ENCODE data around the gene TCF25. TPM values are rescaled to one million over a fixed set of nuclear protein-coding genes. Genes with fewer than 3 reads are reported as not detected.

The TCF25 gene
- total RNA-seq, 1 experiment from 2014 or later = 270 TPM

DNA sequence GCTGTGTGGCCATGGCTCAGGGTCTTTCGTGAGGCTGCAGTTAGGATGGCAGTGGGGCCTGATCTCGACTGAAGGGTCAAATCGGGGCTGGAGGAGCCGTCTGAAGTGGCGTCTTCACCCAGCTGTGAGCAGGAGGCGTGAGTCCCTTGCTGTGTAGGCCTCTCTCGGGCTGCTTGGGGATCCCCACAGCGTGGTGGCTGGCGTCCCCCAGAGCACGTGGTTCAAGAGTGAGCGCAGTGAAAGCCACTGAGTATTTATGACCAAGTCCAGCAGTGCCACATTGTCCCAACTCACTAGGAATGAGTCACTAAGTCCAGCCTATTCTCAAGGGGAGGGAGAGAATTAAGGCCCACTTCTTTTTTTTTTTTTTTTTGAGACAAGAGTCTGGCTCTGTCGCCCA, 11.7 kb upstream of the TCF25 start:
- intact Hi-C loops (cut with micrococcal nuclease; ENCODE audit: unreplicated experiment) = loop anchor here (2.0 kb wide), 1 partner anchor 45 kb away; the partner anchor contains the start of gene FANCA
- TF ChIP-seq, protein P1, sequence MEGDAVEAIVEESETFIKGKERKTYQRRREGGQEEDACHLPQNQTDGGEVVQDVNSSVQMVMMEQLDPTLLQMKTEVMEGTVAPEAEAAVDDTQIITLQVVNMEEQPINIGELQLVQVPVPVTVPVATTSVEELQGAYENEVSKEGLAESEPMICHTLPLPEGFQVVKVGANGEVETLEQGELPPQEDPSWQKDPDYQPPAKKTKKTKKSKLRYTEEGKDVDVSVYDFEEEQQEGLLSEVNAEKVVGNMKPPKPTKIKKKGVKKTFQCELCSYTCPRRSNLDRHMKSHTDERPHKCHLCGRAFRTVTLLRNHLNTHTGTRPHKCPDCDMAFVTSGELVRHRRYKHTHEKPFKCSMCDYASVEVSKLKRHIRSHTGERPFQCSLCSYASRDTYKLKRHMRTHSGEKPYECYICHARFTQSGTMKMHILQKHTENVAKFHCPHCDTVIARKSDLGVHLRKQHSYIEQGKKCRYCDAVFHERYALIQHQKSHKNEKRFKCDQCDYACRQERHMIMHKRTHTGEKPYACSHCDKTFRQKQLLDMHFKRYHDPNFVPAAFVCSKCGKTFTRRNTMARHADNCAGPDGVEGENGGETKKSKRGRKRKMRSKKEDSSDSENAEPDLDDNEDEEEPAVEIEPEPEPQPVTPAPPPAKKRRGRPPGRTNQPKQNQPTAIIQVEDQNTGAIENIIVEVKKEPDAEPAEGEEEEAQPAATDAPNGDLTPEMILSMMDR (IDR thresholded peaks at IDR 0.05; ENCODE audit: unreplicated experiment) = no peak
- no peak for DNase-seq
- H3K36me3 Mint-ChIP-seq (ENCODE audit: insufficient read depth, unreplicated experiment) = peaks cover 30% of the 10 kb centered on the region
- H3K4me1 Mint-ChIP-seq (ENCODE audit: low read depth, unreplicated experiment) = no peaks in the 10 kb centered on the region
- CTCF ChIA-PET = interaction anchor here (0.6 to 2.5 kb wide), 10 partner anchors 9 to 608 kb away, joined by 3 to 8 read pairs (median 4); partner anchors contain the start of gene TCF25
- no TSS peak for BruUV-seq (replicated peaks)
- H3K4me3 Mint-ChIP-seq (ENCODE audit: low read depth, unreplicated experiment) = no peak overlapping the region
- H3K27ac Mint-ChIP-seq (ENCODE audit: unreplicated experiment) = no peak overlapping the region
- no peaks in the 10 kb centered on the region for H3K9me3 Mint-ChIP-seq (ENCODE audit: low read depth, unreplicated experiment)
- H3K27me3 Mint-ChIP-seq (ENCODE audit: unreplicated experiment) = no peaks in the 10 kb centered on the region

DNA sequence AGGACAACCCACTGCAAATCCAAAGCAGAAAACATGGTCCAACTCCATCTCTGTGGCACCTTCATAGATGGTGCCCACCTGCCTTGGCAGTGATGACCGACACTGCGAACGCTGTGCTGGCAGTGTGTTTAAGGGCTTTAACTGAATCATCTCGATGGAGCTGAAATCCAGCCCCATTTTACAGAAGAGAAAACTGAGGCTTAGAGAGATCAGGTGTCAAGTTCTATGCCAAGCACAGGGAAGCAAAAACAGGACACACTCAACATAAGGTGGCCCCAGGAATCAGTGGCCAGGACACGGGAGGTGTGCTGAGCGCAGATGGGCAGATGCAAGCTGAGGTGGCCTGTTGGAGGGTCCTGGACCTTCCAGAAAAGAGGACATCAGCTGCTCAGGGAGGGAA, 10.7 kb upstream of the TCF25 start:
- no peak overlapping the region for H3K27ac Mint-ChIP-seq (ENCODE audit: unreplicated experiment)
- H3K4me1 Mint-ChIP-seq (ENCODE audit: low read depth, unreplicated experiment) = no peaks in the 10 kb centered on the region
- BruUV-seq (replicated peaks) = no TSS peak
- CTCF ChIA-PET = interaction anchor here (0.6 to 2.5 kb wide), 2 partner anchors 10 to 72 kb away, joined by 4 to 8 read pairs; partner anchors contain the start of gene TCF25
- no peaks in the 10 kb centered on the region for H3K9me3 Mint-ChIP-seq (ENCODE audit: low read depth, unreplicated experiment)
- intact Hi-C loops (cut with micrococcal nuclease; ENCODE audit: unreplicated experiment) = no loop called here
- peaks cover 37% of the 10 kb centered on the region for H3K36me3 Mint-ChIP-seq (ENCODE audit: insufficient read depth, unreplicated experiment)
- no peaks in the 10 kb centered on the region for H3K27me3 Mint-ChIP-seq (ENCODE audit: unreplicated experiment)
- no peak for DNase-seq
- TF ChIP-seq, protein P1 (IDR thresholded peaks at IDR 0.05; ENCODE audit: unreplicated experiment) = no peak
- H3K4me3 Mint-ChIP-seq (ENCODE audit: low read depth, unreplicated experiment) = no peak overlapping the region

DNA sequence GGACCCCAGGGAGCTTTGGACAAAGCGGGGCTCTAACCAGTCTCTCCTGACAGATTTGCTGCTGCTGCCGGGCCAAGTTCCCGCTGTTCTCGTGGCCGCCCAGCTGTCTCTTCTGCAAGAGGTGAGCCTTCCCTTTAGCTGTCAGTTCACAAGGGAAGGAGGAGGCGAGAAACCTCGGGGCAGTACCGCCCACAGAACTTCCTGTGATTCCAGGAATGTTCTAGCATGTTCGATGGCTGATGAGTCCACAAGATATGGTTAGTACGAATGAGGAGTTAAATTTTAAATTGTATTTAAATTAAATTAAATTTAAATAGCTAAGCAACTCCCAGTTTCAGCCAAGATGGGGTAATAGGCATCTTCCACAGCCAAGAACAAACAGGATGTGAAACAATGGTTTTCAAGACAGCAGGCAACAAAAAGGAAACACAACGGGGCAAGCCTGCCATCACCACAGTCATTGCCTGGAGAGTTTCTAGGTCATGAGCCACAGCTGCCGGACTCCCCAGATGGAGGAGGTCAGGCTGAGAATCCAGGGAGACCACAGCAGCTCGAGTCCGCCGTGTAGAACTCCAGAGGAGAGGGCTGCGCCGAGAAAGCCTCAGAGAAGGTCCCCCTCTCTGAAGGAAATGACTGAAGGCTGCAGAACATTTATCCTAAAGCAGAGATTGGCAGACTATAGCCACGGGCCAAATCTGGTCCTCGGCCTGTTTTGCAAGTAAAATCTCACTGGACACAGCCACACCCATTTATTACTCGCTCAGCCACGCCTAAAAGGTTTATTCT, 9.5 kb upstream of the TCF25 start:
- DNase-seq = no peak
- TF ChIP-seq, protein P1 (IDR thresholded peaks at IDR 0.05; ENCODE audit: unreplicated experiment) = no peak
- intact Hi-C loops (cut with micrococcal nuclease; ENCODE audit: unreplicated experiment) = no loop called here
- no peak overlapping the region for H3K27ac Mint-ChIP-seq (ENCODE audit: unreplicated experiment)
- peaks cover 42% of the 10 kb centered on the region for H3K36me3 Mint-ChIP-seq (ENCODE audit: insufficient read depth, unreplicated experiment)
- H3K4me1 Mint-ChIP-seq (ENCODE audit: low read depth, unreplicated experiment) = no peaks in the 10 kb centered on the region
- H3K9me3 Mint-ChIP-seq (ENCODE audit: low read depth, unreplicated experiment) = no peaks in the 10 kb centered on the region
- no peak overlapping the region for H3K4me3 Mint-ChIP-seq (ENCODE audit: low read depth, unreplicated experiment)
- CTCF ChIA-PET = interaction anchor here (0.7 to 0.8 kb wide), 3 partner anchors 9 to 91 kb away, joined by 3 to 8 read pairs (median 6); partner anchors contain the start of gene TCF25
- BruUV-seq (replicated peaks) = no TSS peak
- no peaks in the 10 kb centered on the region for H3K27me3 Mint-ChIP-seq (ENCODE audit: unreplicated experiment)

DNA sequence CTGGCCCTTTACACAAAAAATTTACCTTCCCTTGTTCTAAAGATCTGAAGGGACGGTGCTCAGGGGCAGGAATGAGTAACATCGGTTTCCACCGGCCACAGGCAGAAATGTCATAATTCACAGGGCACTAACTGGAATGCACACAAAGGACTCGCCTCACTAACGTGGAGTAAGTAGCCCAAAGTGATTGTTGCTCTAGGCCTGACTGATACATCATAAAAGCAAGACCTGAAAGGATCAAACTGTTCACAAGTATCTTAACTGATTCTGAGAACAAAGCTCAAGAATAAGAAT, 8.9 kb upstream of the TCF25 start:
- H3K36me3 Mint-ChIP-seq (ENCODE audit: insufficient read depth, unreplicated experiment) = peaks cover 47% of the 10 kb centered on the region
- intact Hi-C loops (cut with micrococcal nuclease; ENCODE audit: unreplicated experiment) = no loop called here
- no peaks in the 10 kb centered on the region for H3K27me3 Mint-ChIP-seq (ENCODE audit: unreplicated experiment)
- TF ChIP-seq, protein P1 (IDR thresholded peaks at IDR 0.05; ENCODE audit: unreplicated experiment) = no peak
- no peaks in the 10 kb centered on the region for H3K4me1 Mint-ChIP-seq (ENCODE audit: low read depth, unreplicated experiment)
- no TSS peak for BruUV-seq (replicated peaks)
- CTCF ChIA-PET = interaction anchor here (0.7 to 0.8 kb wide), 2 partner anchors 9 to 27 kb away, joined by 6 to 8 read pairs; partner anchors contain the start of gene TCF25
- H3K4me3 Mint-ChIP-seq (ENCODE audit: low read depth, unreplicated experiment) = no peak overlapping the region
- no peak for DNase-seq
- H3K9me3 Mint-ChIP-seq (ENCODE audit: low read depth, unreplicated experiment) = no peaks in the 10 kb centered on the region
- no peak overlapping the region for H3K27ac Mint-ChIP-seq (ENCODE audit: unreplicated experiment)

Measured in Calu3 (cell line).